GM21717 (cell line): Measurements from ENCODE around the gene PACRG.

Experiments
- ATAC-seq: cut with Tn5 transposase; IDR thresholded peaks from one replicate; pipeline ENCODE4 v1.9.1; 2021; ENCODE audit warnings: mild to moderate bottlenecking, moderate library complexity; ENCODE audit not compliant: unreplicated experiment

The PACRG gene

DNA sequence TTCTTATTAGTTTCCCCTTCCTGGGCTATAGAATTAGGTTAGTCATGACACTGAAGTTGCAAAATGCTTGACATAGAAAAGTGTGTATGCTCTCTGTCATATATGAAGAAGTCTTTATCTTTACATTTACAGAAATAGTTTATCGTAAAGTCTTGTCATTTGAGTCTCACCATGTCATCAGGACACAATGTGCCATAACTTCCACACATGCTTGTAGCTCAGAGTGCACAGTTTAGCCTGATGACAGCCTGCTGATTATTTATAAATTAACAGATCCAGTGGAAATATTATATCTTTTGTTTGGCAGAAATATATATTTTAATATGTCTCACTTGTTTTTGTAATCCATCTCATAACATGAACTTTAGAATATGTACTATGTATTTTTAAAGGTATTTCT, 399.8 kb downstream of the PACRG start:
- no peak for ATAC-seq

DNA sequence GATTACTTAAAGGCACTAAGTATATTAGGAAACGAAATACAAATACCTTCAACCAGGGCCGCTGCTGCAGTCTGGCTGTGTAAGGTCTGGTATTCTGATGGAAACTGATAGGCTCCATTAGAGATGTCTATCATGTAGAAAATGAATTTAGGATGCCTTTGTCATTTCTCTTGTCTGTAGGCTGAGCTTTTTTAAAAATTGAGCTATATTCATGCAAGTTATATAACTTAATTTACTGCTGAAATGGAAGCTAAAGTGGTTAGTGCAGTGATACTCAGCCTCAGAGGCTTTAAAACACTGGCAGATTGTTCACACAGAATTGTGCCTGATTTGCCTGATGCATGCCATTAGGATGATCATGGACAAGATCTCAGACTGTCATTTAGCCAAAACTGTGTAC, 400.6 kb downstream of the PACRG start:
- no peak for ATAC-seq

DNA sequence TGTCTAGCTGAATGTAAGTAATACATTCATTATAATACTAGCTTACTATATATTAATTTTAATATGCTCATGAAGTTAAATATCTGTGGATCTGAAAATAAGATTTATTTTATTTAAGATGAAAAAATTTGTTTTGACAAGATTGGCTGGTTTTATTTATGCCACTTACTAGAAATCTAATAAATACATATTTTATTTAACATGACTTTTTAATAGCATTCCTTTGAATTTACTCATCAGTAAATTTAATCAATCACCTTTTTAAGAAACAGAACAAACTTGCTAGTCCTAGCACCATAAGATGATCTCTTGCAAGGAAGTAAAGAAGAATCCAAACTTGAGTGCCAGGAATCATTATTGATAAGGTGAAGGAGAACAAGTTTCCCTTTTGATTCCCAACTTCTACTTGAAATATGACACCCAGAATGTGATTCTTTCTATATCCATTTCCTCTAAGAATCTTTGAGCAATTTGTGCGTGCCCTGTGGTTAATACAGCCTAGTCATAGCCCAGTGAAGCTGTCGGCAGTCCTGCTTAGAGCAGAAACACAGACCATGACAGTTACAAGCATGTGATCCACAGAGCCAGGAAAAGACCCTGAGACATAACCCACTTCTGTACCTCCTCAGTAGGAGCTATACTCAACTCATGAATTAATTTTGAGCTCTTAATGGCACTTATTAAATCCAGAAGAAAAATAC, 404.4 kb downstream of the PACRG start:
- ATAC-seq, result no peak

DNA sequence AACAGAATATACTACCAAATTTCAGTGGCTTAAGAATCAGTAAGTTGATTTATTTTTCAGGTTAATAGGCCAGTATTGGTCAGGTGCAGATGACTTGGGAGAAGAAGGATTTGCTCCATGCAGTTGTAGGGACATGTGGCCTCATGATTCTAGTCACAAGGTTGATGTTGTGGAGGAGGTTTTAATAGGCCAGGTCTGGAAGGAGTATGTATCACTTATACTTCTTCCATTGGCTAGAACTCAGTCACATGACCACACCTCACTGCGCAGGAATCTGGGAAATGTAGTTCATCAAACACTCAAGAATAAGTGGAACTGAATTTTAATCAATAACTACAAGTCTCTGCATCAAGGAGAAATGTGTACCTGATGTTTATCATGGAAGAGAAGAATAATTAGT, 405.2 kb downstream of the PACRG start:
- ATAC-seq, result no peak

DNA sequence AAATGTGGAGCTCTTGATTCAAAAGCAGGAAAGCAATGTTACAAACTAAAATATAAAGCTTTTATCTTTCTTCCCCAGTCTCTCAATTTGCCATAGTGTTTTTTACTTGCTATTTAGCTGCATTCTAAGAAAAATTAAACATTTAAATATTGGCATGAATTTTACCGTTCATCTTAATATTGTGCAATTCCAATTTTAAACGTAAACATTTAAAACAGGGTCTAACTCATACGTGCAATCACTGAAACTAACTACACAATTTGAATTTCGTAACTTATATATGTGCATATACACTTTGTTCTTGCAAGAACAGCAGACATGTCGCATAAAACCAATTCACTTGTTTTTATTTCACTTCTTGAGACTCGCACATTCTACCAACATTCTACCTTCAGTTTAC, 405.9 kb downstream of the PACRG start:
- ATAC-seq, result no peak

DNA sequence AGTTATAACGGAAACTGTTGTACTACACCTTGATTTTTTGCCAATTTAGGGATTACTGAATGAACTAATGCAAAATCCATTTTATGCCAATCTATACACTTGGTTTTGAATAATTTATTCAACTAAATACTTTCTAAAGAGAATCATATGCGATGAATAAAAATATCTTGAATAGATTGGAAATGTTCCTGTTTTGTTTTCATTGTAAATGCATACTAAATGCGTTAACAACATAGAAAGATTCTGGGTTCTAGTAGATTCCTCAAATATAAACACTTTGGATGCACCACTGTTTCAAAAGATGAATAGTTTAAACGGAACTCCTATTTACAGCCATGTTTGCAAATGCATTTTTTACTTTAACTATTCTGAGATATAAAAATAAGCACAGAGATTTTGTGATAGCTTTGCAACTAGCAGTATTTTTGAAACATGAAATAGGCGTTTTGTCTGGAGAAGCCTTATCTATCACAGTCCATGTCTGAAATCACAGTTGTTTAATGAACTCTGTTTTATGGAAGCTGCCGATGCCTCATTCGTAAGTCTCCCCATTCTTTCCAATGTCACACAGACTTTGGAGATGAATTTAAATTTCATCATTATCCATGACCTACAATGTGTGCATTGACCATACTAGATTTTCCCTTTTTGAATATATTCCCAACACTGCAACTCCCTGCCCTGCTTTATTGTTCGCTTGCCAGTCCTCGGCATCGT, 409.1 kb downstream of the PACRG start:
- no peak for ATAC-seq

DNA sequence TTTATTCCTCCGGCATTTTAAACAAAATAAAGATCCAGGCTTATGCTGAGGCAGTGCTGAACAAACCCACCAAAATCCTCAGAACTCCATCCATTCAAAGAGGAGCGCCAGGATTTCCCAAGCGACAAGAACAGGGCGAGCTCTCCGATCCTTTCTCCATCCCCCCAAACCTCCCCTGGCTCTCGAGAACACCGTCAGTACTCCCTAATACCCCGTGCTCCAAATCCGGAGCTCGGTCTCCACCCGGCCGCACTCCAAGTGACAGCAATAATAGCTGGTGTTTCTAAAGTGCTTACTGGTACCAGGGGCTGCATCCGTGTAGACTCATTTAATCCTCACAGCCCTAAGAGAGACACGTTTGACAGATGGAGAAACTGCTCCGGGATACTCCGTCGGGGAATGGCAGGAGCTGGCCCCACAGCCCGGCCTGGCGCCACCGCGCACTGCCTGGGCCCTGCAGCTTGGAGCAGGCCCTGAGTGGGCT, 409.7 kb downstream of the PACRG start:
- ATAC-seq, result no peak

DNA sequence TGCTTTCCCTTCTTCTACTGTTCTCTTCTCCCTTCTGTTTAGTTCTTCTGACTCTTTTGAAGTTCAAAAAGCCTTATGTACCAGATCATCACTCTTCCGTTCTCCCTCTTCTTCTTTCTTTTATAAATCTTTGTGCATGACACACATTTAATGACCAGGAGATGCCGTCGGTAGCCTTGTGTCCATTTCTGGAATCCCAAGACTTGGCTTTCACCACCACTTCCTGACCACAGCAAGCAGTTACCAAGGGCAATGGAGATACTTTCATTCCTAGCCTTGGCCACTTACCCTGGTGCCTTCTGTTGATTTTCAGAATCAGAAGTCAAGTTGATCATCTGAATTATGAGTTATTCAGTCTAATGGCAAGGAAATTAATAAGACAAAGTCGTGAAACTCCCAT, 418.3 kb downstream of the PACRG start:
- no peak for ATAC-seq

DNA sequence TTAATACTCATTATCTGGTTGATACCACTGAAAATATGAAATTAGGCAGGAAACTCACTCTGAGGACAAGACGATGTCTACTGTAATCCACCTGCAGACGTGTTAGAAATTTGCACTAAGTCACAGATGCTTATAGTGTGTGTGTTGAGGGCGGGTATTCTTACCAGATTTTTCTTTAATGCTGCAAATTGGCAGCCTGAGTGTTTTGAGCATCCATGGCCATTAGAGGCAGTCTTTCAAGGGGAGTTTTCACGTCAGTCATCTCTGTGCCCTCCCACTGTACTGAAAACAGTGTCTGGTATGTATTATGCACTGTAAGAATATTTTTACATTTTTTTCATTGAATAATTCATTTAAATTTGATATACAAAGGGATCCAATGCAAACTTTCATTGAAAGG, 420.2 kb downstream of the PACRG start:
- ATAC-seq, result no peak

DNA sequence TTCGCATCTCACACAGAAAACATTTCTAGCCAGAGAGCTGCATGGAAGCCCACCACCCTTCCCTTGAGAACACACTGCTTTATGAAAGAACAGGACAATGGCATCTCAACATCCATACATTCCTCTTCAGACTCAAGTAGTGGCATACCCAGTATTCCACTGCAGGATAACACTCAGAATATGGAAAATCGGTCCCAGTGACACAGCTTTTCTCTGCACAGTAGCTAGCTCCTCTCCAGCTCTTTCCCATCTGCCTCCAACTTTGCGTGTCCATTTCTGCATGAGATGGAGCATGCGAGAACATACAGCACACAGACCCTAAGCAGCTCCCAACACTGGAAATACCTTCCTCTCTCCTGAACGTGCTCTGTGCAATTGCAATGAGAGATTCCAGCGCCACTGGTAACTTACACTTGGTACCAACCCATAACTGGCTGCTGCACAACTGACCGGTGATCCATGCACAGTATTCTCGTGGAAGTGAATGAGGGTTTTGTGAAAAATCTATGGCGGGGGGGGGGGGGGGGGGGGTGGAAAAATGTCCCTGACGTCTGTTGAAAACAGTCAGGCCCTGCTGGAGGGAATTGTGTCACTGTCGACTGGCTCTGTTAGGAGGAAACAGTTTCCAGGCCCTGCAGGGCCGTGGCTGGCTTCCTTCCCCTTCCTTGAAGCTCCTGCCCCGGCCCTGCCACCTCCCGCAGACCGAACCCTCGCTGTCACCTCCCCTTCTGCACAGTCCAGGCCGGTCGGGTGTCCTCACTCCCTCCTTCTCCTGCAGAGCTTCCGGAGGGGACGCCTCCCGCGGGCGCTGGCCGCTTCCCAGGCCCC, 420.9 kb downstream of the PACRG start:
- ATAC-seq, result no peak

DNA sequence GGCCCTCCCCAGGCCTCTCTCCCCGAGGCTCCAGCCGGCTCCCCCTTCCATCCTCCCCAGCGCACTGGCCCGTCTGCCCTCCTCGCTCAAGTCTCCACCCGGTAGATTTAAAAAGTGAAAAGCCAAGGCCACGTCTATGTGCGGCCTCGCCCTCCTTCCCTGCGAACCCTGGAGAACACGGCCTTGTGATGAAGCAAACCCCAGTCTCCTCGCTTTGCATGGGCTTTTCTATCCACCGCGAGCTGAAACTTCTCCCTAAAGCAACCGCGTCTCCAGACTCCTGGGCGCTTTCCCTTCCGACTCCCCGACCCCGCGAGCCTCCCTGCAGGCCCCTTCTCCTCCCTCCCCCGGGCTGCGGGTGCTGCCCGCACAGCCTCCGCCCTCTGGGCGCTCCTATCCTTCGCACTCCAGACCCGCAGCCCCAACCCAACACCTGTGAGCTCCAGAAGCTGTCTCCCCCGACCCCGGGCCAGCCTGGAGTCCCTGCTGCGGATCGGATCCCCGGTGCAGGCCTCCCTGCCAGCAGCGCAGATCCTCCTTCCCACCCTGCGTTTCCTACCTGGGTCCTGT, 421.6 kb downstream of the PACRG start:
- no peak for ATAC-seq

DNA sequence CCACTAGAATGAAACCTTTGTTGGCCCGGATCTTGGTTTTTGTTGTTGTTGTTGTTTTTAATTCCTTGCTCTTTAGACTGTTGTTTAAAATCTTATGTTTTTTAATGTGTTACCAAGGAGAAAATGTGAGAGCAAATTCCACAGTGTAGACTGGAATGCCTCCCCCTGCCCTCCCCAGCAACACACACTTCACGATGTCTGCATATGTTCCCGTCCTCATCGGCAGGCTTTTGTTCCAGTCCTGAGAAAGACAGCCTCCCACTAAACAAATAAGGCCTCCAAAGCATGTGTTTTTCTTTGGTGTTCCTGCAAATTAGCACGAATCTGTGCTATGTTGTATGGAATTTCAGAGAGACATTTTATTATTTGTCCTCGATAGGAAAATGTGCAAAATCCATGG, 423.4 kb downstream of the PACRG start:
- no peak for ATAC-seq

DNA sequence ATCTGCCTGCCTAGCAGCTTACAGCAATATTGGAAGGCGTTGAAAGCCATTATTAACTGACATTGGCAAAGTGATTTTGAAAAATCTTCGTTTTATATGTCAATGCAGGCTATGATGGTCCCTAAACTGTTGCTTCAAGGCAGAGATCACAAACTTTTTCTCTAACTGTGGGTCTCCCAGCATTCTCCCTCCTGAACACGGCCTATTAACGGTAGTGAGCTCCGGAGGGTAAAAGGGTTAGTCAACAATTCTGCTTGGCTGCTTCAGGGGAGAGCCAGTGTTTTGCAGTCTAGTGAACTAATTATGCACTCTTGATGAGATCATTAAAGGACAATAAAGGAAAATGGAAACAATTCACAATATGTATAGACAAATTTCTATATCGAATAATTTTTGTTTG, 424.9 kb downstream of the PACRG start:
- ATAC-seq, result no peak

DNA sequence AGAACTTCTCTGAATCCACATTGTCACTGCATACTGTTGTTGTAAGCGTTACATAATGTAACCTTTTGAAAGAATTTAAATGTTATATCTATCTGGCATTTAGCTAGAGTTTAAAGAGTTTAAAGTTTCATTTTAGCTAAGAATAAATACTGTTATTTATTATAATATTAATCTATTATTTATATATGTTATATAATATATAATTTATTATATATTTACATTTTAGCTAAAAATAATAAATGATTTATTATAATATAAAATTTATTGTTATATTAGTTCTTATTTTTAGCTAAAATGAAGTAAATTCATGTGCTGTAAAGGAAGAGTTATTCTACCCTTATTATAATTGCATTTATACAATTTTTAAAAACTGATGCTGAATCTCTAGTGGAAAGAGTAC, 431.3 kb downstream of the PACRG start:
- no peak for ATAC-seq

DNA sequence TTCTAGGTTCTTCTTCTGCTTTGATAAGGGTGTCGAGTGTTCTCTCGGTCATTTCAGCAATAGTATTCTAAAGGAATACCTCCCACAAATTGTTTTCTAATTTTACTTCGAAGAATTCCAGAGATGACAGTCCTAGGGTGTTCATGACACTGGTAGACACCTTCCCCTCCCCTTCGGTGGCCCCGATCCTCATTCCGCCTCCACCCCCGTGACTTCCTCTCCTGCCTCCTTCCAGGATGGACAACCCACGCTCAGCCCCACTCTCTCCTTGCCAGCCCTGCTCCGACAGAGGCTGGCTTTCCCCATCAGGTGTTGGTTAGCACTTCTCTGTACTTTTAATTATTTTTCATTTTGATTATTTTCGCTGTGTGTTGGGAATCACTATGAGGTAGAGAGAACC, 431.9 kb downstream of the PACRG start:
- ATAC-seq, result no peak

DNA sequence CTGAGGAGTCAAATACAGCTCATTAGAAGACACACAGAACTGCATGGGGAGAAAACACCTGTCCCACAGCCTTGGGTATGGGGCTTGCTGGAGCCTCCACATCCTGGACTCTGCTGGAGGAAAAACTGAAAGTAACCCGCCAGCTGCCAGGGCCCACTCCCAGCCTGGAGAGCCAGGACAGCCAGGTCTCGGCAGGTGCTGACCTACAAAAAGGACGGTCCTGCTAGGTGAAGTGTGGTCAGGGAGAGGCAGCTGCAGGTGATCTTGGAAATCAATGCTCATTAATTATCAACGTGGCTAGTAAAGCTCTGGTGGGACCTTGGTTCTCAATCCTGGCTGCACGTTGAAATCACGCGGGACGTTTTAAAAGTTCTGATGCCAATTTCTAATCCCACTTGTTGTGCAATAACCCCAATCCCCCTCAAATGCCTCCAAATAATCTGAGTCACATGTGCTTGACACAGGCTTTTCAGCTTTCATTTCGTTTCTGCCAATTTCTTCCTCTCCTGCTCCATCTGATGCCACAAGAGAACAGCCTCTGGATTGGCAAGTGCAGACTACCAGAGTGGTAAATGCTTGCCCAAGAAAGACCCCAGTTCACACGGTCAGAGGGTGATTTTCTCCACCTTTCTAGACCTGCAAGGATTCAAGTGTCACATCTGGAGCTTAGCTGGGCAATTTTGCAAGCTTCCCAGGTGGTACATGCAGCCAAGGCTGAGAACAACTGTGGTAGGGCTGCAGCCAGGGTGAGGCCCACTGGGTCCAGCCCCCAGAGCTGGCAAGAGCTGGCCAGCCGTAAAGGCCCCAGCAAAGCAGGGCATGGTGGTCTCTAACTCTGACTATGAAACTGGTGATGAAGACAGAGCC, 434.5 kb downstream of the PACRG start:
- no peak for ATAC-seq

DNA sequence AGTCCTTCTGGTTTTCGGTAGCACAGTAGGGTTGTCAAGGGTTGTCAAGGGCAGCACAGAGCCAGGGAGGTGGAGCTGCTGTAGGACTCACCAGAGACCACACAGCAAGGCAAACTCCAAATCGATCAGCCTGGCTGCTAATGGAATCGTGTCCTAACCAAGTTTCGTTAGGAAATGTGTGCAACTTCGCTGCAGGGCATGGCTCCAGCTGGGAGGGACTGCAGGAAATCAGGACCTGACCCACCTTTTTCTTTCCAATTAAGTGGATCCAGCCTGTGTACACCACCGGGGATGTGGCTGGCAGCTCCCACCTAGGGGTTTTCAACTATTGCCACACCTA, 435.1 kb downstream of the PACRG start:
- no peak for ATAC-seq

DNA sequence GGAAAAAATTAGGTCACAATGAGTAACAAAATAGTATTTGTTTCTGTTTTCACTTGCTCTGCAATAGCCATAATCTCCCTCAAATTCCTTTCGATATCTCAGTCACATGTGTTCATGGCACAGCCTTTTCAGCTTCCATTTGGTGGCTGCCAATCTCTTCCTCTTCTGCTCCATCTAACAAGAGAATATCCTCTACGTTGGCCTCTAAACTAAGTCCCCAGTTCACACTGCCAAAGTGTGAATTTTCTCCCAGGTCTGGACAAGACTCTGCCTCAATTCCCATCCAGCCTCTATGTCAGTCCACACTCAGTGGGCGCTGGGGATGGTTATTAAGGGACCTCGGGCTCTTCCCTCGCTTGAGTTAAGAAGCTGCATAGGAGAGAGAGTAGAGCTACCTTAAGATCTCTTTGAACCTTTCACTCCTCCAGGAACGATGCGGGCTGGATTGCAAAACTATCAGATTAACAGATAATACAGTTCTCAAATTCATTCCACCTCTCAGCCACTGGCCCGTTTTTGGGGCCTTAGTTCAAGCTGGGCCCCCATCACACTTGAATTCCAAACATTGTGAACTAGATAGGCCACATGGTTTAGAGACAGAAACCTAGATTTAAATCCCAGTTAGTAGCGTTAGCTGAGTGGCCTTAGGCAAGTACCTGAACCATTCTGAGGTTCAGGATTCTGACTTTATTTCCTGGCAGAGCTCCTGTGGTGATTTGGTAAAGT, 436.6 kb downstream of the PACRG start:
- no peak for ATAC-seq

DNA sequence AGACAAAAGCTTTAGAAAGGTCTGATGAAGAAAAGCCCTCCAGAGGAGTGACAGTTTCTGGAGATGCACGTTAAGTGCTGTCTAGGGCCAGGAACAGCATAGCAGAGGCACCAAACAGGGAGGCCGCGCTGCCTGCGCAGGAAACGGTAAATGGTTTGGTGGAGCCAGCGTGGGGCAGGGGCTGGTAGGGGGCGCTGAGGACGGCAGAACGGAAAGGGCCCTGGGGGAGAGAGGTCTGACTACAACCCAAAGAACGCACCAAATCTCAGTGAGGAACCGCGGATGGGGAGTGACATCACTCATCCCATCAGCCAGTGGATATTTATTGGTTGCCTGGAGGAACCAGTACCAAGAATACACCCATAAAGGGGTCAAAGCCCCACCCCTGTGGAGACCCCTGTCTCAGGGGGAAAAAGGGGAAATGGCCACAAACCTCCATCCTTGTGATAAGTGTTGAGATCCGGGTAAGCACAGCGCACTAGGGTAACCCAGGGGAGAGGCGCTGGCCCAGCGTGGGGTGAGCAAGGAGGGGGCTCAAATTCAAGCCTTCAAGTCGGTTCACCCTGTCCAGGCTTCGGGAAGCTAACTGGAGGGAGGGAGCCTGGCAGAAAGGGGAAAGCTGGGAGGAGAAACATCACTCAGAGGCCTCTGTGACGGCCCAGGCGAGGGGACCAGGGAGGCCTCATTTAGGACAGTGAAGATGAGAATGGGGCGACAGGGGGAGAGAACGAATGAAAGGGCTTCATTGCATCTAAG, 437.6 kb downstream of the PACRG start:
- ATAC-seq, result no peak
